A549 (cell line): ENCODE results near the gene MUC5AC. TPM values are rescaled to one million over a fixed set of nuclear protein-coding genes. Genes with fewer than 3 reads are reported as not detected.
A peak's percentile ranks its signal among the peaks of the same experiment; 100 is the strongest.

Source experiments
- ATAC-seq, 2 experiments: fragments of 200-7000 bp in 1 of 2; fragments of >200 bp in 1 of 2; cut with Nextera tagmentation in 1 of 2; cut with Tn5 transposase in 1 of 2; 3 replicates each; pipeline versions ENCODE4 v1.8.0 to v1.9.1; 2018 to 2020; ENCODE audit warnings: mild to moderate bottlenecking in 1 of 2, moderate library complexity in 1 of 2
- CTCF ChIA-PET: fragments of 300-600 bp; sonication (Branson Sonifier 250); formaldehyde crosslinking; extraction: SDS; loops from one replicate; lab custom pipeline; 2021; ENCODE audit warnings: antibody characterized with exemption, inconsistent platforms; lab: Yijun Ruan, JAX
- POLR2A ChIA-PET: fragments of 350-600 bp; formaldehyde crosslinking; extraction: SDS; loops from one replicate; lab custom pipeline; 2021; ENCODE audit warnings: antibody characterized with exemption, inconsistent platforms; lab: Yijun Ruan, JAX
- DNase-seq, 2 experiments: peaks; one replicate each; pipeline versions ENCODE4 v3.0.0 to v3.0.0-alpha.2; 2011 to 2016; ENCODE audit warnings: low read depth in 1 of 2, low spot score in 1 of 2
- FAIRE-seq: peaks from 2 replicates; lab custom pipeline; 2011; peaks lifted over from hg19 to GRCh38; lab: Jason Lieb, UNC
- H3K27ac ChIP-seq, 2 experiments: fragments of >200 bp; sonication (Bioruptor Twin); formaldehyde crosslinking; 3 replicates each; pipeline ENCODE4 v1.5.1; 2016 to 2017
- H3K4me1 ChIP-seq: fragments of >200 bp; sonication (Bioruptor Twin); formaldehyde crosslinking; 3 replicates; pipeline ENCODE4 v1.6.1; 2016
- H3K4me2 ChIP-seq: fragments of >200 bp; sonication (Bioruptor Twin); formaldehyde crosslinking; 3 replicates; pipeline ENCODE4 v1.6.1; 2016
- H3K4me3 ChIP-seq: fragments of >200 bp; sonication (Bioruptor Twin); formaldehyde crosslinking; 3 replicates; pipeline ENCODE4 v1.5.1; 2016
- H3K9me3 ChIP-seq: fragments of >200 bp; sonication (Bioruptor Twin); formaldehyde crosslinking; 3 replicates; pipeline ENCODE4 v1.6.1; 2016
- BHLHE40 ChIP-seq: IDR thresholded peaks from 2 replicates; pipeline ENCODE4 v1.6.1; 2012; ENCODE audit warnings: low read depth, low read length, inconsistent platforms
- CBX8 ChIP-seq: fragments of 200-600 bp; sonication (generic); IDR thresholded peaks from 2 replicates; pipeline ENCODE4 v1.6.1; 2016
- CHD2 ChIP-seq: fragments of 150-350 bp; IDR thresholded peaks from 2 replicates; pipeline ENCODE4 v1.6.1; 2014; ENCODE audit warnings: low read length; ENCODE audit not compliant: partially characterized antibody
- CTCF ChIP-seq: fragments of >200 bp; sonication (Bioruptor Twin); formaldehyde crosslinking; IDR thresholded peaks from 3 replicates; pipeline ENCODE4 v1.5.1; 2016
- EHF ChIP-seq: fragments of 250-450 bp; sonication (Bioruptor Pico); IDR thresholded peaks from 2 replicates; pipeline ENCODE4 v1.5.0; 2020; ENCODE audit warnings: mild to moderate bottlenecking
- EP300 ChIP-seq, 2 experiments: fragments of >200 bp; sonication (Bioruptor Twin); formaldehyde crosslinking; IDR thresholded peaks; 2 replicates in 1 of 2; 3 replicates in 1 of 2; pipeline ENCODE4 v1.6.1; 2016 to 2017
- FOSL2 ChIP-seq, 2 experiments: fragments of 450-650 bp in 1 of 2; fragments of >200 bp in 1 of 2; sonication (Bioruptor Twin) in 1 of 2; formaldehyde crosslinking; IDR thresholded peaks; 2 replicates each; pipeline versions ENCODE4 v1.5.0 to v1.6.1; 2016 to 2020; ENCODE audit warnings: mild to moderate bottlenecking in 1 of 2, moderate library complexity in 1 of 2
- GATA3 ChIP-seq: IDR thresholded peaks from 2 replicates; pipeline ENCODE4 v1.6.1; 2012; ENCODE audit warnings: borderline replicate concordance
- HES2 ChIP-seq: fragments of >200 bp; sonication (Bioruptor Twin); formaldehyde crosslinking; IDR thresholded peaks from 2 replicates; pipeline ENCODE4 v1.6.1; 2016
- HOXB13 ChIP-seq: fragments of 250-450 bp; sonication (Bioruptor Pico); IDR thresholded peaks from 2 replicates; pipeline ENCODE4 v1.5.0; 2020; ENCODE audit warnings: low read depth, mild to moderate bottlenecking, moderate library complexity
- JUN ChIP-seq, 2 experiments: fragments of >200 bp; sonication (Bioruptor Twin); formaldehyde crosslinking; IDR thresholded peaks; 2 replicates in 1 of 2; 3 replicates in 1 of 2; pipeline ENCODE4 v1.6.1; 2016 to 2017
- MYC ChIP-seq: IDR thresholded peaks from 2 replicates; pipeline ENCODE4 v1.6.1; 2012; ENCODE audit warnings: mild to moderate bottlenecking, inconsistent platforms, low read length, improper control_type of control experiment, borderline replicate concordance
- NPAS2 ChIP-seq: fragments of 250-450 bp; sonication (Bioruptor Pico); IDR thresholded peaks from 2 replicates; pipeline ENCODE4 v1.8.0; 2022; ENCODE audit warnings: mild to moderate bottlenecking, moderate library complexity, borderline replicate concordance
- POLR2A ChIP-seq: IDR thresholded peaks from 2 replicates; pipeline ENCODE4 v1.6.1; 2012; ENCODE audit warnings: mild to moderate bottlenecking, low read length
- RFX5 ChIP-seq: fragments of 450-650 bp; IDR thresholded peaks from 2 replicates; pipeline ENCODE4 v1.7.1; 2014; ENCODE audit warnings: antibody characterized with exemption, mild to moderate bottlenecking, moderate library complexity
- SREBF2 ChIP-seq: fragments of 450-650 bp; IDR thresholded peaks from 2 replicates; pipeline ENCODE4 v1.6.1; 2014; ENCODE audit warnings: mild to moderate bottlenecking, moderate library complexity
- TP53 ChIP-seq: fragments of 250-450 bp; sonication (Bioruptor Pico); IDR thresholded peaks from 2 replicates; pipeline ENCODE4 v1.5.0; 2021; ENCODE audit warnings: mild to moderate bottlenecking, moderate library complexity
- WGBS: methylation state at CpG from one replicate; pipeline ENCODE4 v1.1.6; 2017; ENCODE audit errors: missing lambda C conversion rate; 5-methylcytosine and 5-hydroxymethylcytosine counted together
- polyA plus RNA-seq, 4 experiments: library from polyadenylated mRNA; depleted of rRNA in 3 of 4; stranded (reverse); fragments of >200 nt; fragmentation: RNase III in 1 of 4; extraction: RNeasy Plus Mini Kit Qiagen cat#74134 plus additional on column Dnase treatment in 1 of 4; gene quantifications; 2 replicates in 3 of 4; 3 replicates in 1 of 4; pipeline ENCODE4 v1.2.3, GENCODE V29; 2011 to 2017

Gene MUC5AC
- polyA plus RNA-seq, 2 of the 4 experiments (the other 2 are of a cell fraction): 0.18 to 7.4 TPM

DNA sequence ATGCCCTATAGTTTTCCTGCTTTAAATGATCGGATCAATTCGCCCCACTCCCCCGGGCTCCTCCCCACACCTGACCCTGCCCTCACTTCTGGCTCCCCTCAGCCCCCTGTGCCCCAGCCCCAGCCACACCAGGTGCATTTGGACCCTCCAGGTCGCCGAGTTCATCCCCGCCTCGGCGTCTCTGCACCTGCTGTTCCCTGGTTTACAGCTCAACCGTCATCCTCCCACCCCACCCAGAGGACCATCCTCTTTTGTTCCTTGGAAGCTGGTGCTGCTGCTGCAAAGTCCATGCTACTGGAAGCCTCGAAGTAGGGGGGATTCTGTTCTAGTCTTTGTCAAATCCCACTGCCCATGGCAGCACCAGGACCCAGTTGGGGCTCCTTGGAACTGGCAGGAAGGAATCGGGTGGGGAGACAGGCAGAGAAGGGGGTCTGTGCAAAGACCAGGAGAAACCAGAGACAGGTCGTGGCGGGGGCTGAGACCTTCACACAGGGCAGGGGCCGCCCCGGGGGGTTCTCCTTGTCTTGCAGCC, 60.6 kb downstream of the MUC5AC start:
- peak overlapping the region; percentile 78 to 81; a peak in 5 of 6 replicates for H3K27ac ChIP-seq
- peaks cover 3% of the 10 kb centered on the region; the same call in 1 of the 3 replicates for H3K9me3 ChIP-seq
- DNase-seq: no peak
- CTCF ChIA-PET: interaction anchor here (1.2 kb wide), 1 partner anchor 15 kb away, joined by 4 read pairs; no protein-coding TSS in a partner anchor
- TF ChIP-seq EP300 (IDR thresholded peaks at IDR 0.05) (no peak), SREBF2 (no peak), BHLHE40 (no peak)
- TF ChIP-seq, all 56 proteins: peak for 0
- Histone ChIP-seq H3K4me1 (peaks cover 44% of the 10 kb centered on the region), H3K4me3 (no peak overlapping the region), H3K4me2 (no peak overlapping the region)
- POLR2A ChIA-PET: no interaction called here
- FAIRE-seq: no peak
- WGBS: 80% methylated on average over 15 of the region's 15 CpGs
- ATAC-seq: no peak

- H3K27ac ChIP-seq: peak overlapping the region; percentile 78 to 81
- CTCF ChIA-PET: interaction anchor here (0.6 to 2.8 kb wide), 3 partner anchors 15 to 105 kb away, joined by 3 to 13 read pairs (median 6); no protein-coding TSS in a partner anchor
Observed at GRCh38 chr11:1218788-1219445, 61.2 kb downstream of the MUC5AC start.

GRCh38 chr11:1219446-1219833, 61.7 kb downstream of the MUC5AC start:
- no peak for ATAC-seq
- FAIRE-seq: no peak
- peak overlapping the region; percentile 38 for H3K4me2 ChIP-seq
- H3K4me3 ChIP-seq: no peak overlapping the region
- TF ChIP-seq HOXB13 (CRISPR knock-in tag) (peak; percentile 16; the same call in 1 of the 2 replicates), BHLHE40 (no peak)
- TF ChIP-seq, all 56 proteins: peak for 1
- ChIA-PET POLR2A (no interaction called here), CTCF (interaction anchor here (0.6 to 2.8 kb wide), 3 partner anchors 16 to 106 kb away, joined by 3 to 13 read pairs (median 6); no protein-coding TSS in a partner anchor)
- Histone ChIP-seq H3K4me1 (peaks cover 55% of the 10 kb centered on the region), H3K9me3 (peaks cover 3% of the 10 kb centered on the region; the same call in 1 of the 3 replicates), H3K27ac (peak overlapping the region; percentile 78 to 81)
- no peak for DNase-seq
- WGBS: no CpG with 5 or more reads among the region's 10 CpGs

More at GRCh38 chr11:1218788-1219445, 61.2 kb downstream of the MUC5AC start:
- H3K9me3 ChIP-seq: peaks cover 3% of the 10 kb centered on the region; the same call in 1 of the 3 replicates
- H3K4me1 ChIP-seq: peaks cover 50% of the 10 kb centered on the region
- FAIRE-seq (no peak), ATAC-seq (no peak), DNase-seq (no peak)
- WGBS: 91% methylated on average over 8 of the region's 16 CpGs
- POLR2A ChIA-PET: no interaction called here
- H3K4me2 ChIP-seq: peak overlapping the region; percentile 38; the same call in 2 of the 3 replicates
- TF ChIP-seq JUN (IDR thresholded peaks at IDR 0.05) (no peak), EHF (no peak), MYC (no peak), GATA3 (no peak), HES2 (no peak), POLR2A (no peak), HOXB13 (CRISPR knock-in tag) (no peak), NPAS2 (CRISPR knock-in tag) (no peak), FOSL2 (IDR thresholded peaks at IDR 0.05) (no peak), FOSL2 (CRISPR knock-in tag; IDR thresholded peaks at IDR 0.05) (no peak), RFX5 (no peak), CHD2 (no peak), CBX8 (no peak), SREBF2 (no peak), CTCF (no peak), TP53 (no peak)
- H3K4me3 ChIP-seq: no peak overlapping the region
